ENCODE data around the gene ASAP2. TPM values are rescaled to one million over a fixed set of nuclear protein-coding genes. Genes with fewer than 3 reads are reported as not detected.

Gene ASAP2
- total RNA-seq, 2 donors from 2014 or later, result 58.1 to 61.7 TPM

DNA sequence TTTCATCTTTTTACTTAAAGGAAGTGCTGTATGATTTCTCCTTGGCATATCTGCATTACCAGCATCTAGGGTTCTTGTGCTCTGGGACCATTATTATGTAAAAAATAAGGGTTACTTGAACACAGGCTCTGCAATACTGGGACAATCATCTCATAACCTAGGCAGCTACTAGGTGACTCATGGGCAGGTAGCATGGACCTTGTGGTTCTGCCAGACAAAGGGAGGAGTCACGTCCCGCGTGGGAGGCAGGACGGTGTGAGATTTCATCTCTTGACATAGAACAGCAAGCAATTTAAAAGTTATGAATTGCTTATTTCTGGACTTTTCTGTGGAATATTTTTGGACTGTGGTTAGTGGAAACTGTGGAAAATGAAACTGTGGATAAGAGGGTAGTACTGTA, 34.1 kb downstream of the ASAP2 start:
- no peak for DNase-seq

DNA sequence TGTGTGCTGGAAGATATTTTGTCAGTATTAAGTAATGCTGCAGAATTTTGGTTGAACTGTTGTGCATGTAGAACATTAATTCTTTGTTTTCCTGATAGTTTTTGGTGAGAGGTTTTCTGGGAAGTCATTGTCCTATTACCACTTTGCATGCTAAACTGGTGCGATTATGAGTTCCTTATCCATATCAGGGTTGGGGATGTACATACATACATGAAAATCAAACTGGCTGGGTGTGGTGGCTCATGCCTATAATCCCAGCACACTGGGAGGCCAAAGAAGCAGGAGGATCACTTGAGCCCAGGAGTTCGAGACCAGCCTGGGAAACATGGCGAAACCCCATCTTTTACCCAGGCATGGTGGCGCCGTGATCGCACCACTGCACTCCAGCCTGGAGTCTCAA, 34.6 kb downstream of the ASAP2 start:
- Histone ChIP-seq H3K36me3 (no peaks in the 10 kb centered on the region), H3K9ac (ENCODE audit: low read depth in 2 of 2, low read length in 2 of 2) (no peak overlapping the region), H3K4me1 (no peaks in the 10 kb centered on the region), H3K9me3 (no peaks in the 10 kb centered on the region), H3K4me3 (no peak overlapping the region), H3K27me3 (no peaks in the 10 kb centered on the region), H3K27ac (no peak overlapping the region)
- intact Hi-C loops (cut with DNase I), result no loop called here
- no peak for DNase-seq
- TF ChIP-seq, protein P1, sequence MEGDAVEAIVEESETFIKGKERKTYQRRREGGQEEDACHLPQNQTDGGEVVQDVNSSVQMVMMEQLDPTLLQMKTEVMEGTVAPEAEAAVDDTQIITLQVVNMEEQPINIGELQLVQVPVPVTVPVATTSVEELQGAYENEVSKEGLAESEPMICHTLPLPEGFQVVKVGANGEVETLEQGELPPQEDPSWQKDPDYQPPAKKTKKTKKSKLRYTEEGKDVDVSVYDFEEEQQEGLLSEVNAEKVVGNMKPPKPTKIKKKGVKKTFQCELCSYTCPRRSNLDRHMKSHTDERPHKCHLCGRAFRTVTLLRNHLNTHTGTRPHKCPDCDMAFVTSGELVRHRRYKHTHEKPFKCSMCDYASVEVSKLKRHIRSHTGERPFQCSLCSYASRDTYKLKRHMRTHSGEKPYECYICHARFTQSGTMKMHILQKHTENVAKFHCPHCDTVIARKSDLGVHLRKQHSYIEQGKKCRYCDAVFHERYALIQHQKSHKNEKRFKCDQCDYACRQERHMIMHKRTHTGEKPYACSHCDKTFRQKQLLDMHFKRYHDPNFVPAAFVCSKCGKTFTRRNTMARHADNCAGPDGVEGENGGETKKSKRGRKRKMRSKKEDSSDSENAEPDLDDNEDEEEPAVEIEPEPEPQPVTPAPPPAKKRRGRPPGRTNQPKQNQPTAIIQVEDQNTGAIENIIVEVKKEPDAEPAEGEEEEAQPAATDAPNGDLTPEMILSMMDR (IDR thresholded peaks at IDR 0.05), result no peak

More for the DNA sequence above, 34.1 kb downstream of the ASAP2 start:
- Histone ChIP-seq H3K4me1 (no peaks in the 10 kb centered on the region), H3K36me3 (no peaks in the 10 kb centered on the region), H3K9ac (ENCODE audit: low read depth in 2 of 2, low read length in 2 of 2) (no peak overlapping the region), H3K27ac (no peak overlapping the region), H3K27me3 (no peaks in the 10 kb centered on the region), H3K4me3 (no peak overlapping the region), H3K9me3 (no peaks in the 10 kb centered on the region)
- intact Hi-C loops (cut with DNase I), result no loop called here
- TF ChIP-seq, protein P1 (IDR thresholded peaks at IDR 0.05), result no peak

- no peaks in the 10 kb centered on the region for H3K27me3 ChIP-seq
- H3K36me3 ChIP-seq, result no peaks in the 10 kb centered on the region
- no peak overlapping the region for H3K27ac ChIP-seq
- intact Hi-C loops (cut with DNase I), result no loop called here
- no peak overlapping the region for H3K4me3 ChIP-seq
- peaks cover 15% of the 10 kb centered on the region for H3K4me1 ChIP-seq
- TF ChIP-seq, protein P1 (IDR thresholded peaks at IDR 0.05), result no peak
- H3K9ac ChIP-seq (ENCODE audit: low read depth in 2 of 2, low read length in 2 of 2), result no peak overlapping the region
- no peaks in the 10 kb centered on the region for H3K9me3 ChIP-seq
- no peak for DNase-seq
These were observed 36.7 kb downstream of the ASAP2 start for GRCh38 chr2:9243357-9243756.

GRCh38 chr2:9244985-9245544, 38.5 kb downstream of the ASAP2 start:
- H3K4me1 ChIP-seq, result peaks cover 24% of the 10 kb centered on the region
- no peaks in the 10 kb centered on the region for H3K36me3 ChIP-seq
- intact Hi-C loops (cut with DNase I), result no loop called here
- peak overlapping the region; percentile 63 for H3K27ac ChIP-seq
- no peak for DNase-seq
- TF ChIP-seq, protein P1 (IDR thresholded peaks at IDR 0.05), result no peak
- H3K9me3 ChIP-seq, result no peaks in the 10 kb centered on the region
- no peaks in the 10 kb centered on the region for H3K27me3 ChIP-seq
- peak overlapping the region in 1 of 2 donors; percentile 51 for H3K9ac ChIP-seq (ENCODE audit: low read depth in 2 of 2, low read length in 2 of 2)
- H3K4me3 ChIP-seq, result no peak overlapping the region

DNA sequence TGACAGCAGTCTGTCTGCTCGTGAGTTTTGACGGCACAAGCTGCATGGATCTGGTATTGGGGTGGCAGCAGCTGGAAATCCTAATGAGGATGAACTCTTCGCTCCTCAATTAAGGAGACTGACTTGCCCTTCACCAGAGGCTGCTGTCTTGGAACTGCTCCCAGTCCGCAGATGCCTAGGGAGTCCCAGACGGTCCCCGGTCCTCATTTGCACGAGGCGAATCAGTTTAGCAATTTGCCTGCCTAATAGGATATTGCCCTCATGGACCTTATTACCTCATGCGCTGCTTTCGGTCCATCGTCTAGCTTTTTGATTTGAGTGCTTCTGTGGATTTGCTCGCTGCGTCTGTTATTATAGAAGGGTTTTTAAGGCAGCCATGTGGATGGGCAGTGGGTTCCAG, 40.6 kb downstream of the ASAP2 start:
- Histone ChIP-seq H3K27ac (peak overlapping the region; percentile 76), H3K36me3 (no peaks in the 10 kb centered on the region), H3K9ac (ENCODE audit: low read depth in 2 of 2, low read length in 2 of 2) (peak overlapping the region; percentile 7 to 13), H3K4me3 (no peak overlapping the region), H3K9me3 (no peaks in the 10 kb centered on the region), H3K4me1 (peaks cover 28% of the 10 kb centered on the region), H3K27me3 (no peaks in the 10 kb centered on the region)
- TF ChIP-seq, protein P1 (IDR thresholded peaks at IDR 0.05), result no peak
- intact Hi-C loops (cut with DNase I), result no loop called here
- DNase-seq, result no peak

All from colonic mucosa (tissue), 4 donors.